Effector memory CD8-positive, alpha-beta T cell (primary cell): ENCODE data around the gene KCNT2.

ENCODE experiments used
- ATAC-seq: fragments of 150-1000 bp; cut with Tn5 transposase; replicated peaks from 2 replicates; pipeline ENCODE4 v1.10.0; 2021; ENCODE audit warnings: mild to moderate bottlenecking, moderate library complexity
- DNase-seq, 3 experiments: peaks; one replicate each; pipeline ENCODE4 v3.0.0; 2021
- H3K27ac Mint-ChIP-seq, 2 donors: one replicate each; pipeline ENCODE4 v1.8.0; 2022; ENCODE audit warnings: mild to moderate bottlenecking in 2 of 2, mixed read lengths in 2 of 2, moderate library complexity in 2 of 2
- H3K27me3 Mint-ChIP-seq, 2 donors: one replicate each; pipeline ENCODE4 v1.8.0; 2022; ENCODE audit warnings: mixed read lengths in 2 of 2
- H3K36me3 Mint-ChIP-seq: one replicate; pipeline ENCODE4 v1.8.0; 2022; ENCODE audit warnings: mild to moderate bottlenecking, moderate library complexity, mixed read lengths; ENCODE audit not compliant: insufficient read depth
- H3K4me1 Mint-ChIP-seq, 2 donors: one replicate each; pipeline ENCODE4 v1.8.0; 2022; ENCODE audit warnings: low read depth in 2 of 2, mixed read lengths in 2 of 2
- H3K4me3 Mint-ChIP-seq, 2 donors: one replicate each; pipeline ENCODE4 v1.8.0; 2022; ENCODE audit warnings: mild to moderate bottlenecking in 2 of 2, mixed read lengths in 2 of 2, moderate library complexity in 2 of 2
- H3K9me3 Mint-ChIP-seq, 2 donors: one replicate each; pipeline ENCODE4 v1.8.0; 2022; ENCODE audit warnings: mixed read lengths in 2 of 2

KCNT2 gene

GRCh38 chr1:196178083-196178635 lies 430.1 kb downstream of the KCNT2 start:
- Mint-ChIP-seq H3K9me3 (peaks cover 0 to 4% of the 10 kb centered on the region in 2 donors), H3K27me3 (no peaks in the 10 kb centered on the region), H3K4me1 (no peaks in the 10 kb centered on the region), H3K36me3 (no peaks in the 10 kb centered on the region), H3K27ac (no peak overlapping the region), H3K4me3 (no peak overlapping the region)
- no peak for ATAC-seq
- no peak for DNase-seq
